Astrocyte of the cerebellum (primary cell): ENCODE measurements around the gene TM4SF1.

Source experiments
- DNase-seq: peaks from one replicate; pipeline ENCODE4 v3.0.0-alpha.2; 2011; ENCODE audit warnings: low read depth
- H3K4me3 ChIP-seq: 2 replicates; pipeline ENCODE4 v1.5.1; 2011; ENCODE audit warnings: mild to moderate bottlenecking, low read depth, low read length, moderate library complexity
- CTCF ChIP-seq: IDR thresholded peaks from 2 replicates; pipeline ENCODE4 v1.5.1; 2012; ENCODE audit warnings: low read length, low read depth, moderate library complexity, mild to moderate bottlenecking; ENCODE audit errors: missing control alignments
- in situ Hi-C: cut with HindIII; loops from 2 replicates; pipeline ENCODE4 v1.10.0; 2017; ENCODE audit warnings: low sequenced_read_pairs

Gene TM4SF1

GRCh38 chr3:149319750-149320149, 57.7 kb downstream of the TM4SF1 start:
- no peak for TF ChIP-seq CTCF
- in situ Hi-C loops = no loop called here
- H3K4me3 ChIP-seq = no peak overlapping the region
- peak; percentile 32 for DNase-seq
